H1 (cell line): ENCODE data around the gene ZNF254. TPM values are rescaled to one million over a fixed set of nuclear protein-coding genes. Genes with fewer than 3 reads are reported as not detected.

Source experiments
- CTCF ChIA-PET: fragments of 300-600 bp; sonication (Branson Sonifier 250); formaldehyde crosslinking; loops from one replicate; lab custom pipeline; 2021; ENCODE audit not compliant: partially characterized antibody; lab: Charles Lee
- POLR2A ChIA-PET: fragments of 300-600 bp; sonication (Branson Sonifier 250); formaldehyde crosslinking; loops from one replicate; lab custom pipeline; 2021; ENCODE audit warnings: inconsistent platforms; ENCODE audit not compliant: partially characterized antibody; lab: Charles Lee
- DNase-seq, 2 experiments: peaks; one replicate each; pipeline versions ENCODE4 v3.0.0 to v3.0.0-alpha.2; 2010 to 2022; ENCODE audit warnings: low spot score in 2 of 2, low read depth in 1 of 2, mixed read lengths in 1 of 2
- FAIRE-seq: peaks from 2 replicates; lab custom pipeline; 2011; peaks lifted over from hg19 to GRCh38; lab: Jason Lieb, UNC
- H2AFZ ChIP-seq: 2 replicates; pipeline ENCODE4 v1.8.1; 2012; ENCODE audit warnings: low read length, inconsistent platforms
- H2AK5ac ChIP-seq: 2 replicates; pipeline ENCODE4 v1.6.1; 2013; ENCODE audit warnings: low read depth, low read length
- H2BK120ac ChIP-seq: replicated peaks from 2 replicates; pipeline ENCODE3; 2013; ENCODE audit warnings: low read depth, low read length, inconsistent platforms
- H2BK12ac ChIP-seq: 2 replicates; pipeline ENCODE4 v1.6.1; 2013; ENCODE audit warnings: low read depth, low read length
- H2BK15ac ChIP-seq: 2 replicates; pipeline ENCODE4 v1.6.1; 2013; ENCODE audit warnings: low read length
- H2BK20ac ChIP-seq: 2 replicates; pipeline ENCODE4 v1.6.1; 2013; ENCODE audit warnings: low read length
- H2BK5ac ChIP-seq: 2 replicates; pipeline ENCODE4 v1.6.1; 2013; ENCODE audit warnings: low read depth, low read length
- H3K14ac ChIP-seq: 2 replicates; pipeline ENCODE4 v1.6.1; 2013; ENCODE audit warnings: inconsistent platforms; ENCODE audit not compliant: insufficient read length
- H3K18ac ChIP-seq: 2 replicates; pipeline ENCODE4 v1.6.1; 2013; ENCODE audit warnings: low read length; ENCODE audit errors: extremely low read depth
- H3K23ac ChIP-seq: 2 replicates; pipeline ENCODE4 v1.6.1; 2013; ENCODE audit warnings: inconsistent platforms; ENCODE audit not compliant: insufficient read length
- H3K23me2 ChIP-seq: 2 replicates; pipeline ENCODE4 v1.6.1; 2013; ENCODE audit warnings: low read depth, low read length
- H3K27ac ChIP-seq: 2 replicates; pipeline ENCODE4 v1.6.1; 2011; ENCODE audit warnings: low read depth, low read length, inconsistent platforms
- H3K27me3 ChIP-seq, 4 experiments: replicated peaks in 1 of 4; 1 replicate in 1 of 4; 2 replicates in 3 of 4; pipeline versions ENCODE4 v1.6.1 to v1.8.1; 2011 to 2013; ENCODE audit warnings: low read length in 3 of 4, mild to moderate bottlenecking in 3 of 4, inconsistent platforms in 2 of 4, mixed read lengths in 2 of 4, moderate library complexity in 1 of 4; ENCODE audit not compliant: control insufficient read depth in 3 of 4, insufficient read depth in 3 of 4; ENCODE audit errors: extremely low read depth in 1 of 4
- H3K36me3 ChIP-seq, 4 experiments: 2 replicates each; pipeline versions ENCODE4 v1.6.1 to v1.8.1; 2011 to 2013; ENCODE audit warnings: mild to moderate bottlenecking in 4 of 4, low read length in 3 of 4, moderate library complexity in 2 of 4, control low read depth in 1 of 4, inconsistent platforms in 1 of 4; ENCODE audit not compliant: insufficient read depth in 4 of 4, control insufficient read depth in 2 of 4
- H3K4ac ChIP-seq: replicated peaks from 2 replicates; pipeline ENCODE3; 2013; ENCODE audit warnings: low read length, low read depth, mixed read lengths, inconsistent platforms; ENCODE audit not compliant: insufficient read length
- H3K4me1 ChIP-seq, 4 experiments: replicated peaks in 1 of 4; 1 replicate in 1 of 4; 2 replicates in 3 of 4; pipeline versions ENCODE4 v1.6.1 to v1.8.1; 2011 to 2013; ENCODE audit warnings: low read length in 3 of 4, inconsistent platforms in 2 of 4, mixed read lengths in 1 of 4; ENCODE audit not compliant: insufficient read depth in 4 of 4, control insufficient read depth in 3 of 4
- H3K4me2 ChIP-seq, 2 experiments: 2 replicates each; pipeline versions ENCODE4 v1.6.1 to v1.8.1; 2011 to 2013; ENCODE audit warnings: low read depth in 2 of 2, low read length in 2 of 2, control low read depth in 1 of 2, inconsistent platforms in 1 of 2, mild to moderate bottlenecking in 1 of 2; ENCODE audit not compliant: insufficient read depth in 1 of 2
- H3K4me3 ChIP-seq, 4 experiments: fragments of 200-600, 300-600 bp in 1 of 4; sonication (generic), shearing (Covaris generic), sonication (Bioruptor Twin) in 1 of 4; 2 replicates each; pipeline versions ENCODE4 v1.5.1 to v1.8.1; 2011 to 2016; ENCODE audit warnings: low read length in 4 of 4, low read depth in 3 of 4, control low read depth in 2 of 4, inconsistent platforms in 2 of 4, mild to moderate bottlenecking in 2 of 4, mixed read lengths in 1 of 4, moderate library complexity in 1 of 4; ENCODE audit not compliant: insufficient read depth in 2 of 4; ENCODE audit errors: extremely low read depth in 1 of 4
- H3K56ac ChIP-seq: replicated peaks from 2 replicates; pipeline ENCODE3; 2013; ENCODE audit warnings: low read depth, mild to moderate bottlenecking, mixed read lengths, low read length, inconsistent platforms; ENCODE audit not compliant: insufficient read length
- H3K79me1 ChIP-seq: 2 replicates; pipeline ENCODE4 v1.6.1; 2013; ENCODE audit warnings: low read depth, low read length, control low read depth
- H3K79me2 ChIP-seq, 2 experiments: 2 replicates each; pipeline versions ENCODE4 v1.6.1 to v1.8.1; 2012 to 2013; ENCODE audit warnings: low read length in 2 of 2, mild to moderate bottlenecking in 2 of 2, inconsistent platforms in 1 of 2; ENCODE audit not compliant: insufficient read depth in 2 of 2, control insufficient read depth in 1 of 2
- H3K9ac ChIP-seq, 4 experiments: replicated peaks in 1 of 4; 1 replicate in 1 of 4; 2 replicates in 3 of 4; pipeline versions ENCODE4 v1.6.1 to v1.8.1; 2011 to 2013; ENCODE audit warnings: low read depth in 3 of 4, low read length in 3 of 4, control low read depth in 2 of 4, mild to moderate bottlenecking in 2 of 4, moderate library complexity in 2 of 4, inconsistent platforms in 1 of 4; ENCODE audit errors: extremely low read depth in 1 of 4
- H3K9me3 ChIP-seq, 2 experiments: 2 replicates each; pipeline versions ENCODE4 v1.6.1 to v1.8.1; 2012 to 2013; ENCODE audit warnings: mild to moderate bottlenecking in 2 of 2, moderate library complexity in 2 of 2, control low read depth in 1 of 2, inconsistent platforms in 1 of 2, low read depth in 1 of 2, low read length in 1 of 2, mixed read lengths in 1 of 2; ENCODE audit not compliant: insufficient read depth in 2 of 2
- H4K20me1 ChIP-seq, 2 experiments: replicated peaks in 1 of 2; 2 replicates each; pipeline versions ENCODE3 to v1.8.1; 2011 to 2013; ENCODE audit warnings: inconsistent platforms in 2 of 2, low read length in 2 of 2, mild to moderate bottlenecking in 1 of 2; ENCODE audit not compliant: insufficient read depth in 2 of 2, control insufficient read depth in 1 of 2
- H4K5ac ChIP-seq: 2 replicates; pipeline ENCODE4 v1.6.1; 2013; ENCODE audit warnings: low read length, low read depth, mixed read lengths, inconsistent platforms; ENCODE audit not compliant: insufficient read length
- H4K8ac ChIP-seq: 2 replicates; pipeline ENCODE4 v1.8.0; 2013; ENCODE audit warnings: mild to moderate bottlenecking, moderate library complexity, low read length, inconsistent platforms; ENCODE audit not compliant: insufficient read depth; ENCODE audit errors: extremely low read depth
- H4K91ac ChIP-seq: replicated peaks from 2 replicates; pipeline ENCODE3; 2013; ENCODE audit warnings: low read length, mixed read lengths, inconsistent platforms; ENCODE audit not compliant: insufficient read length
- POLR2A ChIP-seq, 2 experiments: IDR thresholded peaks; 1 replicate in 1 of 2; 2 replicates in 1 of 2; pipeline ENCODE4 v1.6.1; 2011; ENCODE audit warnings: low read depth in 2 of 2, low read length in 2 of 2, mild to moderate bottlenecking in 2 of 2; ENCODE audit errors: control extremely low read depth in 1 of 2
- WGBS, 2 experiments: shearing (Covaris generic) in 1 of 2; methylation state at CpG; one replicate each; pipeline versions ENCODE4 v1.1.6 to v1.1.7; 2013 to 2015; ENCODE audit warnings: low lambda C conversion rate in 2 of 2, mixed read lengths in 2 of 2, inconsistent platforms in 1 of 2, low coverage in 1 of 2, missing lambda C conversion rate in 1 of 2; ENCODE audit not compliant: insufficient replicate concordance in 2 of 2, insufficient coverage in 1 of 2, insufficient read length in 1 of 2; ENCODE audit errors: extremely low coverage in 1 of 2, missing lambda C conversion rate in 1 of 2; 5-methylcytosine and 5-hydroxymethylcytosine counted together
- polyA plus RNA-seq, 7 experiments: library from polyadenylated mRNA; depleted of rRNA in 3 of 7; stranded (reverse) in 5 of 7; unstranded in 2 of 7; fragments of >200 nt in 5 of 7; fragments of 200-250 nt in 2 of 7; gene quantifications; 1 replicate in 5 of 7; 2 replicates in 1 of 7; 4 replicates in 1 of 7; pipeline versions ENCODE4 v1.2.1 to v1.2.3, GENCODE V29; 2011 to 2013; ENCODE audit warnings: missing spikeins in 2 of 7, mixed read lengths in 2 of 7
- total RNA-seq: library from RNA; stranded (reverse); fragmentation: NEBNext Ultra II Directional; extraction: Animal tissue kit (Norgen Biotek cat#: 25700); gene quantifications from 2 replicates; pipeline ENCODE4 v1.2.1, GENCODE V29; 2021

Gene ZNF254
- total and polyA plus RNA-seq, 2 of the 8 experiments (the other 6 are each of a cell fraction or from before 2014, with no cell fraction given) = 4.4 to 22.0 TPM

DNA sequence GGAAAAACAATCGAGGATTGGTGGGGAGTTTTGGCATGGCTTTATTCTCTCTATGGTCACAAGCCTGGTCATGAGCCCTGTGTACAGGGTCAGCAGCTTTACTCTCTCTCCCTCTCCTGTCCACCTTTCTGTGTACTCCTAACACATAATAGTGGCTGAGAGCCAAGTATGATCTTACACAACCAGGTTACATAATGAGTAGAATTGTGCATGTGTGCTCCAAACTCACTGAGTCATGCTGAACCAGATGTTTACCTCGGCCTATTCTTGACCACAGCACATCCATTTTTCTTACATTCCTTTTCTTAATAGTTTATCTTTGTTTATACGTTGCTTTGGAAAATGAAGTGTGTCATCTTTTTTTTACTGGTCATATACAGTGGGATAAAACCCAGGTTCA, 53.1 kb downstream of the ZNF254 start:
- Histone ChIP-seq H2AFZ (no peak overlapping the region), H3K9me3 (peaks cover 11 to 23% of the 10 kb centered on the region in 2 experiments; a peak in 3 of 4 replicates), H3K27me3 (no peaks in the 10 kb centered on the region), H2BK5ac (no peak overlapping the region), H3K36me3 (no peaks in the 10 kb centered on the region; a peak in 1 of 8 replicates), H2AK5ac (no peak overlapping the region), H3K23ac (no peak overlapping the region), H3K4ac (no peak overlapping the region), H2BK12ac (no peak overlapping the region), H3K79me2 (no peaks in the 10 kb centered on the region), H3K9ac (no peak overlapping the region), H4K20me1 (no peaks in the 10 kb centered on the region), H2BK20ac (no peak overlapping the region), H3K4me3 (no peak overlapping the region), H4K8ac (no peak overlapping the region), H3K18ac (no peak overlapping the region), H3K14ac (no peak overlapping the region), H2BK120ac (no peak overlapping the region), H4K5ac (no peak overlapping the region), H3K23me2 (no peaks in the 10 kb centered on the region), H3K79me1 (no peaks in the 10 kb centered on the region), H4K91ac (no peak overlapping the region), H3K4me2 (no peak overlapping the region), H3K27ac (no peak overlapping the region), H2BK15ac (no peak overlapping the region), H3K4me1 (no peaks in the 10 kb centered on the region), H3K56ac (no peak overlapping the region)
- FAIRE-seq = no peak
- ChIA-PET POLR2A (interaction anchor here (1.3 kb wide), 1 partner anchor 53 kb away, joined by 4 read pairs; the partner anchor contains the start of gene ZNF254), CTCF (no interaction called here)
- TF ChIP-seq POLR2A (IDR thresholded peaks at IDR 0.05; ENCODE audit: control extremely low read depth in 1 of 2, low read depth in 2 of 2, low read length in 2 of 2) = no peak
- WGBS, 2 experiments = 84% methylated on average over 3 of the region's 3 CpGs; no CpG with 5 or more reads in 1 of the 2 experiments
- no peak for DNase-seq
